Upper lobe of right lung (tissue), 1 donor: Measurements from ENCODE around the gene CCDC7. TPM values are rescaled to one million over a fixed set of nuclear protein-coding genes. Genes with fewer than 3 reads are reported as not detected.
"Not testable (repeated sequence)": the region's sequence is repeated elsewhere in the genome, so short reads cannot be mapped to it uniquely, and the experiment has no call there.

Experiments
- ATAC-seq: fragments of 200-7000 bp; cut with Tn5 transposase; one replicate; pipeline ENCODE4 v1.9.1; 2020; ENCODE audit warnings: mild to moderate bottlenecking, moderate library complexity
- DNase-seq: peaks from one replicate; pipeline ENCODE4 v3.0.0-alpha.2; 2020
- H3K27ac ChIP-seq: fragments of 200-600 bp; one replicate; pipeline ENCODE4 v1.8.0; 2022
- H3K27me3 ChIP-seq: fragments of 200-600 bp; one replicate; pipeline ENCODE4 v1.8.0; 2022; ENCODE audit warnings: mild to moderate bottlenecking
- H3K36me3 ChIP-seq: fragments of 200-600 bp; one replicate; pipeline ENCODE4 v1.8.0; 2022
- H3K4me1 ChIP-seq: fragments of 200-600 bp; one replicate; pipeline ENCODE4 v1.8.0; 2022
- H3K4me3 ChIP-seq: fragments of 200-600 bp; one replicate; pipeline ENCODE4 v1.8.0; 2022; ENCODE audit warnings: mild to moderate bottlenecking
- H3K9me3 ChIP-seq: fragments of 200-600 bp; one replicate; pipeline ENCODE4 v1.8.0; 2022
- CTCF ChIP-seq: fragments of 200-600 bp; IDR thresholded peaks from one replicate; pipeline ENCODE4 v1.8.0; 2022; ENCODE audit warnings: antibody characterized with exemption
- intact Hi-C: fragments of 100-400 bp; cut with DNase I; formaldehyde crosslinking; loops from one replicate; pipeline ENCODE4 v1.11.0; 2022
- total RNA-seq: library from RNA; stranded (reverse); fragmentation: NEBNext Ultra II Directional; extraction: Animal tissue kit (Norgen Biotek cat#: 25700); gene quantifications from one replicate; pipeline ENCODE4 v1.2.1, GENCODE V29; 2021
- donor health status: DM: no; HTN: yes; CAD: no; lungs with severe emphysema.

The CCDC7 gene
- total RNA-seq, 1 donor from 2014 or later, result 23.6 TPM

GRCh38 chr10:32693441-32693979, 247.6 kb downstream of the CCDC7 start:
- no peaks in the 10 kb centered on the region for H3K27me3 ChIP-seq
- no peaks in the 10 kb centered on the region for H3K36me3 ChIP-seq
- no peak for DNase-seq
- no peaks in the 10 kb centered on the region for H3K4me1 ChIP-seq
- no peaks in the 10 kb centered on the region for H3K9me3 ChIP-seq
- no peak overlapping the region for H3K4me3 ChIP-seq
- no peak for ATAC-seq
- no peak overlapping the region for H3K27ac ChIP-seq
- intact Hi-C loops, result no loop called here
- TF ChIP-seq CTCF, result no peak

GRCh38 chr10:32699683-32700082, 253.7 kb downstream of the CCDC7 start:
- H3K4me1 ChIP-seq, intact Hi-C loops, H3K27me3 ChIP-seq, H3K4me3 ChIP-seq, H3K27ac ChIP-seq, DNase-seq, H3K36me3 ChIP-seq, H3K9me3 ChIP-seq, ATAC-seq: not testable (repeated sequence)

- intact Hi-C loops, result no loop called here
- H3K27me3 ChIP-seq, result no peaks in the 10 kb centered on the region
- H3K27ac ChIP-seq, result no peak overlapping the region
- H3K4me1 ChIP-seq, result no peaks in the 10 kb centered on the region
- no peak overlapping the region for H3K4me3 ChIP-seq
- TF ChIP-seq CTCF, result no peak
- DNase-seq (no peak), ATAC-seq (no peak)
- H3K9me3 ChIP-seq, result peaks cover 4% of the 10 kb centered on the region
- H3K36me3 ChIP-seq, result no peaks in the 10 kb centered on the region
Measured at GRCh38 chr10:32713560-32713959, 267.6 kb downstream of the CCDC7 start.

GRCh38 chr10:32731527-32731926, 285.6 kb downstream of the CCDC7 start:
- H3K27ac ChIP-seq, result no peak overlapping the region
- intact Hi-C loops, result no loop called here
- H3K36me3 ChIP-seq, result no peaks in the 10 kb centered on the region
- no peaks in the 10 kb centered on the region for H3K9me3 ChIP-seq
- H3K4me3 ChIP-seq, result no peak overlapping the region
- no peak for TF ChIP-seq CTCF
- no peaks in the 10 kb centered on the region for H3K27me3 ChIP-seq
- no peak for DNase-seq
- H3K4me1 ChIP-seq, result no peaks in the 10 kb centered on the region
- no peak for ATAC-seq

GRCh38 chr10:32738958-32739357, 293.0 kb downstream of the CCDC7 start:
- Histone ChIP-seq H3K9me3 (no peaks in the 10 kb centered on the region), H3K36me3 (no peaks in the 10 kb centered on the region), H3K4me1 (no peaks in the 10 kb centered on the region), H3K27me3 (no peaks in the 10 kb centered on the region), H3K27ac (no peak overlapping the region), H3K4me3 (no peak overlapping the region)
- intact Hi-C loops, result no loop called here
- ATAC-seq (no peak), DNase-seq (no peak)
- no peak for TF ChIP-seq CTCF

- Histone ChIP-seq H3K9me3 (no peaks in the 10 kb centered on the region), H3K36me3 (no peaks in the 10 kb centered on the region), H3K27ac (no peak overlapping the region), H3K4me1 (no peaks in the 10 kb centered on the region), H3K27me3 (no peaks in the 10 kb centered on the region), H3K4me3 (no peak overlapping the region)
- intact Hi-C loops, result no loop called here
- no peak for DNase-seq
- ATAC-seq, result no peak
- no peak for TF ChIP-seq CTCF
Measured at GRCh38 chr10:32744321-32744720, 298.4 kb downstream of the CCDC7 start.
